Measurements from ENCODE around the gene LHX3.

The LHX3 gene

DNA sequence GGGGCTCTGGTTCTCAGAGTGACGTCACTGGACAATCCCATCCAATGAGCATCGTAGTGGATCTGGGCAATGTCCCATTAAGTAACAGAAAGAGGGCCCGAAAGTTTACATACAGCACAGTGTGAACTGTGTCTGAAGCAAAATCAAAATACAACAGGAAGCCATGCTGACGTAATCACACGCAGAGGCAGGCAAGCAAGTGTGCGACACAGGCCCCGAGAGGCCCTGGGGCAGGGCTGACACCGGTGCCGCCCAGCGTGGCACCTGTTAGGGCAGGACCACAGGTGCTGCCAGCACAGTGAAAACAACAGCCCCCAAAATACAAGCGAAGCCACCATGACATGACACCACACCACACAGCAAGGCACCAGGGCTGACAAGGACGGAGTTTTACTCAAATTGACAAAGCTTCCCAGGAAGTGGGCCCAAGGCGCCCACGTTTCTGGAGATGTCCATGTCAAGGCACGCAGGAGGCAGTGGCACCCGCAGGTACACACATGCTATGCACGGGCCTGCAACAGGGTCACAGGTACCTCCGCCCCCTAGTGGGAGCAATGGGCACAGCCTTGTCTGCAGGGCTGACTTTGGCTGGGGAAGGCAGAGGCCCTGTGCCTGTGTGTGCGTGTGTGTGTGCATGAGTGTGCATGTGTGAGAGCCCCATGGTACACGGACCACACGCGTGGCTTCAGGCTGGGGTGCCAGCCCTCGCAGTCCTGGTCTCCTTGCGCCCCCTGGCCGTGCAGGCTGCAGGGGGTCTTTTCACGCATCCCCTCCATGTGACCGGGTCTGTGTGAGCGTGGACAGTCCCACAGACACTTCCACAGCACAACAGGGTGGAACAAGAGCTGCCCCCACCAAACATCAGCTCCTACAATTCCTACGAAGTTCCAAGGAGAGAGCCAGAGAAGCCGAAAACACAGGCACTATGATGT lies 21.1 kb upstream of the LHX3 start:
- Histone ChIP-seq H3K4me1 (ENCODE audit: insufficient read depth, low read length, poor library complexity, severe bottlenecking) (peaks cover 30% of the 10 kb centered on the region), H3K9ac (ENCODE audit: low read depth, low read length, poor library complexity, severe bottlenecking) (no peak overlapping the region), H3F3A (ENCODE audit: low read depth) (no peaks in the 10 kb centered on the region), H3K9me3 (ENCODE audit: insufficient read depth, low read depth, low read length) (no peaks in the 10 kb centered on the region), H3K4me3 (ENCODE audit: low read length, poor library complexity, severe bottlenecking) (peak overlapping the region; percentile 44), H2AFZ (ENCODE audit: low read length) (no peak overlapping the region), H3K27me3 (ENCODE audit: insufficient read depth, low read length, poor library complexity, severe bottlenecking) (no peaks in the 10 kb centered on the region), H3K4me2 (ENCODE audit: low read depth, low read length, poor library complexity, severe bottlenecking) (peak overlapping the region; percentile 53), H3K79me2 (ENCODE audit: insufficient read depth, low read length) (peaks cover 98% of the 10 kb centered on the region), H3K9me2 (replicated peaks; ENCODE audit: low read depth, low read length) (no peaks in the 10 kb centered on the region), H4K20me1 (ENCODE audit: insufficient read depth, low read length, poor library complexity, severe bottlenecking) (peaks cover 22% of the 10 kb centered on the region), H3K36me3 (ENCODE audit: insufficient read depth, low read length) (peaks cover 51% of the 10 kb centered on the region; the same call in 1 of the 2 replicates)
- TF ChIP-seq CTCF (conservative IDR thresholded peaks at IDR 0.05; ENCODE audit: low read length) (peak; percentile 89), EZH2phosphoT487 (IDR thresholded peaks at IDR 0.05; ENCODE audit: borderline replicate concordance) (no peak)

DNA sequence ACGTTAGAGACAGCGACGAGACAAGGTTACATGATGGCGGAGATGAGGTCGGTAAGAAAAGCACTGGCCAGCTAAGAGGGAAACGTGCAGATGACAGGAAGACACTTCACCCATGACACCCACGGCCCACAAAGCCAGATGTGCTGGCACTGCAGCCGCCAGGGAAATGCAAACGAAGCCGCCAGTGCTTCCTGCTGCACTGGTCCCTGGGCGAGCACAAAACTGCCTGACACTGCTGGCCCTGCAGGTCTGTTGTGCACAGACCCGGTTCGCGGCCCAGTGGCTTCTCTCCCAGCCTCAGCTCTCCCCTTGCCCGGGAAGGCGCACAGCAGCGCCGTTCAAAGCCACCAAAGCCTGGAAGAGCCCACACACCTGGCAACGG lies 20.4 kb upstream of the LHX3 start:
- TF ChIP-seq EZH2phosphoT487 (IDR thresholded peaks at IDR 0.05; ENCODE audit: borderline replicate concordance): no peak
- no peak for TF ChIP-seq CTCF (conservative IDR thresholded peaks at IDR 0.05; ENCODE audit: low read length)
- Histone ChIP-seq H3F3A (ENCODE audit: low read depth) (no peaks in the 10 kb centered on the region), H3K4me2 (ENCODE audit: low read depth, low read length, poor library complexity, severe bottlenecking) (peak overlapping the region; percentile 53)

GRCh38 chr9:136223871-136224640 lies 19.1 kb upstream of the LHX3 start:
- Histone ChIP-seq H3K4me2 (ENCODE audit: low read depth, low read length, poor library complexity, severe bottlenecking) (peak overlapping the region; percentile 53), H2AFZ (ENCODE audit: low read length) (no peak overlapping the region), H3K4me3 (ENCODE audit: low read length, poor library complexity, severe bottlenecking) (no peak overlapping the region), H3K9me2 (replicated peaks; ENCODE audit: low read depth, low read length) (no peaks in the 10 kb centered on the region), H3K9ac (ENCODE audit: low read depth, low read length, poor library complexity, severe bottlenecking) (peak overlapping the region; percentile 22), H3K36me3 (ENCODE audit: insufficient read depth, low read length) (peaks cover 54% of the 10 kb centered on the region; the same call in 1 of the 2 replicates), H3K4me1 (ENCODE audit: insufficient read depth, low read length, poor library complexity, severe bottlenecking) (peaks cover 35% of the 10 kb centered on the region), H3K79me2 (ENCODE audit: insufficient read depth, low read length) (peaks cover 81% of the 10 kb centered on the region), H4K20me1 (ENCODE audit: insufficient read depth, low read length, poor library complexity, severe bottlenecking) (peaks cover 22% of the 10 kb centered on the region), H3F3A (ENCODE audit: low read depth) (no peaks in the 10 kb centered on the region), H3K27me3 (ENCODE audit: insufficient read depth, low read length, poor library complexity, severe bottlenecking) (no peaks in the 10 kb centered on the region), H3K9me3 (ENCODE audit: insufficient read depth, low read depth, low read length) (no peaks in the 10 kb centered on the region)
- TF ChIP-seq EZH2phosphoT487 (IDR thresholded peaks at IDR 0.05; ENCODE audit: borderline replicate concordance): no peak
- TF ChIP-seq CTCF (conservative IDR thresholded peaks at IDR 0.05; ENCODE audit: low read length): no peak

More for the DNA sequence above, 20.4 kb upstream of the LHX3 start:
- peaks cover 22% of the 10 kb centered on the region for H4K20me1 ChIP-seq (ENCODE audit: insufficient read depth, low read length, poor library complexity, severe bottlenecking)
- H3K79me2 ChIP-seq (ENCODE audit: insufficient read depth, low read length): peaks cover 92% of the 10 kb centered on the region
- H3K9ac ChIP-seq (ENCODE audit: low read depth, low read length, poor library complexity, severe bottlenecking): peak overlapping the region; percentile 22
- H2AFZ ChIP-seq (ENCODE audit: low read length): no peak overlapping the region
- H3K4me3 ChIP-seq (ENCODE audit: low read length, poor library complexity, severe bottlenecking): peak overlapping the region; percentile 44
- peaks cover 30% of the 10 kb centered on the region for H3K4me1 ChIP-seq (ENCODE audit: insufficient read depth, low read length, poor library complexity, severe bottlenecking)
- H3K9me2 ChIP-seq (replicated peaks; ENCODE audit: low read depth, low read length): no peaks in the 10 kb centered on the region
- H3K36me3 ChIP-seq (ENCODE audit: insufficient read depth, low read length): peaks cover 51% of the 10 kb centered on the region; the same call in 1 of the 2 replicates
- no peaks in the 10 kb centered on the region for H3K27me3 ChIP-seq (ENCODE audit: insufficient read depth, low read length, poor library complexity, severe bottlenecking)
- H3K9me3 ChIP-seq (ENCODE audit: insufficient read depth, low read depth, low read length): no peaks in the 10 kb centered on the region
